ENCODE results near the gene NAV1.
"Not testable (repeated sequence)": the region's sequence is repeated elsewhere in the genome, so short reads cannot be mapped to it uniquely, and the experiment has no call there.

NAV1 gene

DNA sequence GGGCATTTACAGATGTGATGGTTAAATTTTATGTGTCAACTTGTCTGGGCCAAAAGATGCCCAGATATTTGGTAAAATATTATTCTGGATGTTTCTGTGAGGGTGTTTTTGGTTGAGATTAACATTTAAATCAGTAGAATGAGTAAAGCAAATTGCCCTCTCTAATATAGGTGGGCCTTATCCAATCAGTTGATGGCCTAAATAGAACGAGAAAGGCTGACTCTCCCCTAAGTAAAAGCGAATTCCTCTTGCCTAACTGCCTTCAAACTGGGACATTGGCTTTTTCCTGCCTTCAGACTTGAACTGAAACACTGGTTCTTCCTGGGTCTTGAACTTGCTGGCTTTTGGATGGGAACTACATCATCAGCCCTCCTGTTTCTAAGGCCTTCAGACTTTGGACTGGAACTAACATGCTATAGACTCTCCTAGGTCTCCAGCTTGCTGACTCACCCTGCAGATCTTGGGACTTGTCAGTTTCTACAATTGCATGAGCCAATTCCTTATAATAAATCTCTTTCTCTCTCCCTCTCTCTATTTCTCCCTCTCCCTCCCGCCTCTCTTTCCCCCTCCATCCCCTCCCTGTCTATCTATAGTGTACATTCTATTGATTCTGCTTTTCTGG lies 10.2 kb upstream of the NAV1 start:
- no peak for DNase-seq

DNA sequence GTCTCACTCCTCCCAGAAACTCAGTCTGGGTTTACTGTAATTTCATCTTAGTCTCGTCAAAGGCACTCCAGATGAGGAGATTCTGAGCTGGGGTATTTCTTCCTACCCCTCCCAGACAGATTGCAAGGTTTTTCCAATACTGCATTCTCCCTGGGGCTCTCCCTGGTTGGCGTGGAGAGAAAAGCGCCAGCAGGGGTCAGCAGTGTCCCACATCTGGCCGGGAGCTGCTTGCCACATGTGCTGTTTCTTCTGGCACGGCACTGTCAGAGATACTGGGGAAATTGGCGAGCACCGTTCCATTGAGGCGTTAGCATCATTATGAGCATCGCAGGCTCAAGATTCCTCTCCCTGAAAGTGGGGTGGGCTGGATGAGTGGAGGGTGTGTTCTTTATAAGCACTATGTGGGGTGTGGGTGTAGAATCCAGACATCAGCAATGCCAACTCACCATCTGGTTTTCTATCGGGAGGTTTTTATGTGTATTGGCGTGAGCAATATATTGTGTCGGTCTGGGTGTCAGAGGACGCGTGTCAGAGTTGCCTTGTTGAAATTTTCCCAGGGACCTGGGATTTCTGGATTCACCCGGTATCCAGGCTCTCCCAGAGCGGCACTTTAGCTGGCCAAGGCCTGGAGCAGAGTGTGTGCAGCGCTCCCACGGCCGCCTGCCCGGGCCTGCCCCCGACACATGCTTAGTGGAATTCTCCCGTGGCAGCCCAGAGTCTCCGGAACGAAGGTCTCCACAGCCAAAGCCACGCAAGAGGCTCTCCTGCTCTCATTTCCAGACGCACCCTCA lies 8.0 kb upstream of the NAV1 start:
- no peak for DNase-seq

DNA sequence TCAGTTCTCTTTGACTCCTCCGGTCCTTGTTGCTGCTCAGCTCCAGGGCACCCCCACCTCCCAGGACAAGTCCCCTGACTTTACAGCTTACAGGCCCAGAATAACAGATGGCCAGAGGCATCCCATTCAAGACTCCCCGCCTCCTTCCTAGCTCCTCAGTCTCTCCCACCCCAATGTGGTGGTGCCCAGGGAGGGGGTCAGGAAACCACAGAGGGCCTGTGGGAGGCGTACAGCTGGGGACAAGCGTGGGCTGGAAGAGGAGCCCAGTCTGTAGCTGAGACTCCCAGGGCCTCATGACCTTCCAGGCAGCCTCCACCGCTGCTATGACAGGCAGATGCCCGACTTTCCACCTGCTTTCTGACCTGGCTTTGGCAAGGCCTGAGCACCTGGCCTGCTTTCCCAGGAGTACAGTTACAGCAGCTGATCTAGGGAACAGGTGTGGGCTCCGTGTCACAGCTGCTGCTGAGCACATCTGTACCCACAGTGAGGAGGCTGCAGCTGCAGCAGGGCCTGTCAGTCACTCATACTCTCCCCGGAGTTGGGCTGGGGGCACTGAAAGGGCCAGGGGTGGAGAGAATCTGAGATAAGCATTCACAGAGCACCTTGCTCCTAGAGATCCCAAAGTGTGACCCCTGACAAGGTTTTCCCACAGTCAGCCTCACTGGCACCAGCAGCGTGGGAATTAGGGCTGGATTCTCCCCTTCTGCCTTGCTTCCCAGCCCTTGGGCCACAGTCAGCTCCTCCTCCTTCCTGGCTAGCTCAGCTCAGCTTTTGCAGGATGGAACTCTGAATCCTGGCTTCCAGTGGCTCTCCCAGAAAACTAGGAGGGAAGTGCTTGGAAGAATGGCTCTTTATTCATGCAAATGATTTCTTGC lies 7.1 kb upstream of the NAV1 start:
- no peak for DNase-seq

DNA sequence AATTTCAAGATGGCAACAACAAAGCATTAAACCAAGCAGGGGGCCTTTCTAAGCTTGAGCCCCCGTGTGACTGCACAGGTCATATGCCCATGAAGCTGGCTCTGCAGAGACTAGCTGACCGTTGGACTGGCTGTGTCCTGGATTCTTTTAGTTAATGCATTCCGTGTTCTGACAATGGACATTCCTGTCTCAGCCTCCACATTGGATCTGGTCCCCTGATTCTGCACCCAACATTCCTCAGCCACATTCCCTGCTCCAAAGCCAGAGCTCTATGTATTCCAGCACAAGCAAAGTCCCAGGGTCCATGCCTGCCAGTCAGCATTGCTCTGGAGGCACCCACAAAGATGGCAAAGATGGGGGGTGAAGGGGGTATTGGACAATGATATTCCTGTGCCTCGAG lies 5.1 kb upstream of the NAV1 start:
- DNase-seq: no peak

DNA sequence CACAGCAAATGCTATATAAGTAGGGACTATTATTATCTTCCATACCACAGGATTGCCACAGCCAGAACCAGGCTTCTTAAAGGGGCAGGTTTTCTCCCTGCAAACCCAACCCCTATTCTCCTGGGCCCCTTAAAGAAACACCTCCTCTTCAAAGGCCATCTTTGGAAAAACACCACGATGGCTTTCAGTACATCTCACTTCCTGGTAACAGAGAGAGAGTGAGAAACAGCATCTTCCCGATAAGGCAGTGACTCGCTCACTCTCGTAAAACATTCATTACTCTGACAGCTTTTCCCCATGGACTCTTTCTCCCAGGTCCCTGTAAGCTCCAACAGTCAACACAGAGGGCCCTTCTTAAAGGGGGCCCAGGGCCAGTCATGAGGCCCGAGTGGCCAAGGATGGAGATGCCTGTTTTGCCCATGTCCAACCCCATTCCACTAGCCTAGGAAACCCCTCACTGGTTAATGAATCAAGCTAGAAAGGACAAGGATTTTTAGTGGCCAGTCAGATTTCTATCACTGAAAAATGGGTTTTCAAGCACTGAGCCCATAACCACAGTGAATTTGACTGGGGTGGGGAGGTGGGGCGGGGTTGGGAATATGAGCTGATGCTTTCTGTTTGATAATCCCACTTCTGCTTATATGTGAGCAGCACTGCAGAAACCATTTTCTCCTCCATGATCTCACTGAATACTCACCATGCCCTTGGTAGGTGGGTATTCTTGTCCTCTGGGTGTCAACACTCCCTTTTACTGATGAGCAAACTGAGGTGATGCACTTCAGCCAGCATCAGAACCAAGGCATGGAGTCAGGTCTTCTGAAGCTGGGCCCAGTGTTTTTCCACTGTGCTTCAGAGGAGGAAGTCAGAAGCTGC lies 3.6 kb upstream of the NAV1 start:
- DNase-seq: no peak

DNA sequence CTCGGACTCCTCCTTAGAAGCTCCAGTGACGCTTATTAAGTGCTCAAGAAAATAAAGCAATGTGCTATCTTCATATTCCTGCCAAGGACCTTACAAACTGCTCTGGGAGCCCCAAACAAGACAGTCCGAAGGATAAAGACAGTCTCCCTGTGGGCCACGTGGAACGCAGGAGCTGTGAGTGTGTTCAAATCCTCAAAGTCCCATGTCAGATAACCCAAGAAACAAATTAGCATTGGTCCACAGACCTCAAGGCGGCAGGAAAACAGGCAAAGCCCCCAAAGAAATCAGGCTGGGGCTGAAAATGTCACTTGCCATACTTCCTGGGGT lies 3.0 kb upstream of the NAV1 start:
- no peak for DNase-seq

DNA sequence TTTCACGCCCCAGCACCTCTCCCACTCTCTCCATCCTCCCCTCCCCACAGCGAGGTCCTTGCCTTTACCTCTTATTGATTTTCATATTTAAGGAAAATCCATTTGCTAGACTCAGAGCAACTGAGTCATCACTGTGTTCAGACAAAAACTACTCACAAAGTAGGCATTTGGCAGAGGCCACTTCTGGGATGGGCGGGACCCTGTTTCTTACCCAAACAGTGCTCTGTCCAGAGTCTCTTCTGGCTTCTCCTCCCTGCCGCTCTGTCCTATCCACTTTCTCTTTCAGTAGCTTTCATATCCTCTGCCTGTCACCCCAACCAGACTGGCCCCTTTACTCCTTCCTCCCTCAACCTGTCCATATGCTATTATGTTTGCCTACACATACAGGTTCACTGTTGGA lies 2.4 kb upstream of the NAV1 start:
- DNase-seq: no peak

DNA sequence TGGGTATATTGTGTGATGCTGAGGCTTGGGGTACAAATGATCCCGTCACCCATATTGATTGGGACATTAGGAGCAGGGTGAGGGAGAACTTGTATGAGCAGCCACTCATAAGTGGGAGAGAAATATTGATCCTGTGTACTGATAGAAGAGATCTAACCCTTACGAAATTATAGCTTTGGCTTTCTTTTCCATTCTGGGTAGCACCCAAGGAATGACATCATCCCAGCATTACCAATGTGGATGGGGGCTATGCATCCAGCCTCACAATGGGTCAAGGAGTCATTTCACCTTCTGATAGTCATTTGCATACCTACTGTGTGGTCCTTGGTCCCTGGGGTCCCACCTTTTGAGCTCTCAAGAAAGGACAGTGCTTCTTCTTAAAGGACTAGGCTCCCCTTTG lies 1.9 kb upstream of the NAV1 start:
- DNase-seq: no peak

DNA sequence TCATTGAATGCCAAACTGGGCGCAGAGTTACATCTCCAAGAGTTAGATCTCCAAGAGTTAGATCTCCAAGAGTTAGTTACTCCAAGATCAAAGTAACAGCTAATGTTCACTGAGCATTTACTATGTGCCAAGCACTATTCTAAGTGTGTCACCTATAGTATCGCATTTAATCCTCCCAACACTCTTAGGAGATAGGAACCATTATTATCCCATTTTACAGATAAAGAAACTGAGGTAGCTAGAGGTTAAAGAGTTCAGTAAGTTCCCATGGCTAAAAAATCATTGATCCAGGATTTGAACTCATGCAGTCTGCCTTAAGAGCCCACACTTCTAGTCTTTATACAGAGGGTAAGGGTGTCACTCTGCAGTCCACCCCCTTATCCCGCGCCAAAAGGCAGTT lies 1.5 kb upstream of the NAV1 start:
- no peak for DNase-seq

DNA sequence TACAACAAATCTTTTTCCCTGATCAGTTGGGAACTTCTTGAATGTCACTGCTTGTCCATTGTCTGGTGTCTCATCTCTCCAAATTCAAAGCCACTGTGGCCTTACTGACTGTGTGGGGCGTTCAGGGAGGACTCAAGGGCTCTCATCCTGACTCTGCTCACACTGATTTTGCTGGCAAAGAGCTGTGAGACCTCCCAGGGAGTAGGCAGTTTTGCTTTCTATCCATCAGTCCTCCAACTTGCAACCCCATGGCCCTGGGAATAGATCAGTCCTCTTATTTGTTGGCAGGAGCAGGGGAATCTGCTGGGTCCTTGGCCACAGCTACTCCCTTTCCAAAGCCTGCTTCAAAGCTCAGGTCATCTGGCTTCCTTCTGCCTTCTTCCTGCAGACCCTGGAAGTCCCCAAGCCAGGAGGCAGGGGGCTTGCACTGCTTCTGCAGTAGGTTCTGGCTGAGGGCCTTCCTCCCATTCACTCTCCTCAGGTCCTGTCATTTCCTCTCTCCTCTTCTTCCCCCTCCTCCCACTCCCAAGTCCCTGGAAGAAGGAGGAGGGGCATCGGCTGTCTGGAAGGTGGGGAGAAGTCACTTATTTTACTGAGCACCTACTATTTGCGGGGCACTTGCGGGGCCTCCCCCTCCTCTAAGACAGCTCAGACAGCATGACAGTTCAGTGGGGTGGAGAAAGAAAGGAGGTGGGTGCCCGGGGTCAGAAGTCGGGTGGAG lies 876 bp upstream of the NAV1 start:
- no peak for DNase-seq

DNA sequence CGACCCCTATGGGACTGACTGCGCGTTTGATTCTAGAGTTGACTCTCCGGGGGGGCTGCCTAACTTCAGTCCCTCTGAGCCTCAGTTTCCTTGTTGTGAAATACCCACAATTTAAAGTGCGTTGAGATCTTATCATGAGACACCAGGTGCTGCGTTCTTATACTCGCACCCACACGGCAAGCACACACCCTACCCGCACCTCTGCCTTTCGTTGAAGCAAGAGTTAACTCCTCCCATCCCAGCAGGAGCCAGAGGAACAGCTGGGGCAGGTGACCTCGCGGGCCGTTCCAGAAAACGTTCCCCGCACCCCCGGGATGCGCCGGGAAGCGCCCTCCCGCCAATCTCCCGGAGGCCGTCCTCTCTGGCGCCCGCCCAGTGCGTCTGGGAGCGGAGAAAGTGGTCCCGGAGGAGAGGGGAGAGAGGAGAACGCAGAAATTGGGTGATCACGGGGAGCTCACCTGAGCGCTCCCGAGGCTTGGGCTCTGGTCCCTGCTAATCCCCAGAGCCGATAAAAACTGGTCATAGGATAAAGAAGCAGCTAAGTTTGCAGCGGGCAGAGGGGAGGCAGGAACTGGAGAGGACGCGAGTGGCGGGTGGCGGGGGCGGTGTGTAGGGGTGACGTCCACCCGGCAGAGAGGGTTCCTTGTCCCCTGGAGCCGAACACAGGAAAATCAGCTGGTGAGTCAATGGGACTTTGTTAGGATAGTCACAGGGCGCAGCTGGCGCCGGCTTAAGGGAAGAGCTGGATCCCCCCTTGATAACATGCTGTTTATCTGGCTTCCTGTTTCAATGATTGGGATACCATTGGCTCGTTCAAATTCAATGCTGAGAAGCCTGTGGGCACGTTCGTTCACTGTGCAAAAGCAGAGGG lies 869 bp downstream of the NAV1 start:
- DNase-seq: no peak

DNA sequence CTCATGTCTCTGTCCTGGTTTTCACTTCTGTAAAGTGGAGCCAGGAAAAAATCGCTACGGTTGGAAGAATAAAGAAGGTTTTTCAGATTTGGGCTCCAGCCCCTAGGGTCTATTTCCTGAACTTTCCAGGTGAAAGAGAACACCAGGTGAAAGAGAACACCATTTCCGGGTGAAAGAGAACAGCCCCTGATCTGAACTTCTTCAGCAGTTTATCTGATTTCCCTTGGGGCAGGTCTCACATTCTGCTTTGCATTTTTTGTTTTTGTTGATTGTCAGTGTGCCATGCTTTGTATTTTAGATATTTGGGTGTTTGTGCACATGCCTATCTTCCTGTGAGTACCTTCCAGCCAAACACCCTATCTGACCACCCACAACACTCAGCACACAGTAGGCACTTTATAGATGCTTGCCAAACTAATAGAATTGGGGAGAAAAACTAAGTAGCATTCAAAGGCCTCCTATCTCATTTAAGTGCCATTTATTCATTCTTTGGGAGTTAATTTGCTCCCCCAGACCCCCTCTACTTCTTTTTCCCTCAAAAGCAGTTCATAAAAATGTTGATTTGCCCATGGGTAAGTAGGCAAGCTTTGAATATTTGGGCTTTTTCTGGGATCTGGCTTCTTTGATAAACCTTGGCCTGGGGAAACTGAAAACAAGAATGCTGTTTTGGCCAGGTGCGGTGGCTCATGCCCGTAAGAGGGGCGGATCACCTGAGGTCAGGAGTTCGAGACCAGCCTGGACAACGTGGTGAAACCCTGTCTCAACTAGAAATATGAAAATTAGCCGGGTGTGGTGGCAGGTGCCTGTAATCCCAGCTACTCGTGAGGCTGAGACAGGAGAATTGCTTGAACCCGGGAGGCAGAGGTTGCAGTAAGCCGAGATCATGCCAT lies 2.2 kb downstream of the NAV1 start:
- DNase-seq: no peak

DNA sequence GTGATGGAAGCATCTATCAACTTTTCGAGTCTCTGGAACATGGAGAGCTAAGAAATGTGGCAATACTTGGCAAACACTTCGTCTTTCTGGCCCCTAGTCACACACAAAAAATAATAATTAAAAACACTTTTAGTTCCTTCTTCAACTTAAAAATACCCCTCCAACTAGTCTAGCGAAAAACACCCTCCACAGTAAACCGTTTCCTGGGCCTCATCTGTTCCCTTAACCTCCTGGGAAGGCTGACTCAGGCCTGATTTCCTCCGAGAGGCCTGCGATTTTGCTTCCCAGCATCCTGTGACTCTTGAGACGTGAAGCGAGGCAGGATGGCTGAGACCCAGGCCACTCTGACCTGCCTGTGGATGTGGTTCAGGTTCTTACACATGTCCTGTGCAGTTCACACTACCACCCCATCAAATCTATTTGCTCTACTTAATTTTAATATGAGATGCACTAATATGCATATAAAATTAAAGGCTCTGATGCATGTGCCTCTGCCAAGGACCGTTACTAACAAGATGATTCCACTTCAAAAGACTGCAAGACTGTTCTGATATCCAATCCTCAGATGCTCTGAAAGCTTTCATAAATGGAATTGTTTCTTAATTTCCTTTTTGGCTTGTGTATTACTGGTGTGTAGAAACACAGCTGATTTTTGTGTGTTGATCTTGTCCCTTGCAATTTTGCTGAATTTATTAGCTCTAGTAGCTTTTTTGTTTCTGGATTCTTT lies 3.5 kb downstream of the NAV1 start:
- DNase-seq: no peak

DNA sequence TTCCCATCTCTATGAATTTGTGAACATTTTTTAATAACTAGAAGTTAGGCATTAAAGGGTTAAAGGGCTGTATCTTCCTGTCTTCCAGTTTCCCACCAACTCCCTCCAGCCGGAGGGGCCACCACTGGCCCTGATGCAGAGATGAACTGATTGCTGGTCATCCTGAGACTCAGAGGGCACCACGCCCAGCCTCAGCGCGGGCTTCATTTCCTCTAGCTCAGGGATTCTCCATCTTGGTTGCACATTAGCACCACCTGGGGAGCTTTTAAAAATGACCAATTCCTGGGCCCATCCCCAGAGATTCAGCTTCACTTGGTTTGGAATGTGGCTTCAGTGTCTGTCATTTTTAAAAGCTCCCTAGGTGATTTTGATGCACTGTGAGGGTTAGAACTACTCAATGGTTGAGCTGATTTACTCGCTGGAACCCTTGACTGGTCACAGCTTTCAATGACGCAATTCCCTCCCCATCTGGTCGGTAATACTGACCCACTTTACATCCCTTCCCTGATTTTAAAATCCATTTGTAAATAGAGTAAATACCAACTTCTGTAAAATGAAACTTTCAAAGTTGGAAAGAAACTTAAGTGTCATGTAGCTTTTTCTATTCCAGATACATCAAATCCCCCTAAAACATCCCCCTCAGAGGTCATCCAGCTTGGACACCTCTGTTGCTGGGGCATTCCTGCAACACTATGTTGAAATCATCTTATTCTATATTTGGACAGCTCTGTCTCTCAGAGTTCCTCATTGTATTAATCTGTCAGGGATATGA lies 5.1 kb downstream of the NAV1 start:
- no peak for DNase-seq

DNA sequence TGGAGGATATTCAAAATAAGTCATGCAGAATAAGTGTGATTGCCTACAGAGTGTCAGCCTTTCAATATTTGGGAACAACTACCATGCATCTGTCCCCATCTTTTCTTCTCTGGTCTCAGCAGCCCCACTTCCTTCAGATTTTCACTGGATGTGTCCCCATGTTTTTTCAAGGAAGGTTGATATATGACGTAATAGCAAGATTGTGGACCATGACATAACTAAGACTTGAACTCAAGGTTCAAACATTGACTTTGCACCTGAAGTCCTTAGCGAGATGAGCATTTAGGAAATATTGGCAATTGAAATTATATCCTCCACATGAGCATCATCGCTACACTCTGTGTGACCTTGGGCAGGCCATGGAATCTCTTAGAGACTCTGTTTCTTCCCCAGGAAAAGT lies 5.8 kb downstream of the NAV1 start:
- DNase-seq: no peak

DNA sequence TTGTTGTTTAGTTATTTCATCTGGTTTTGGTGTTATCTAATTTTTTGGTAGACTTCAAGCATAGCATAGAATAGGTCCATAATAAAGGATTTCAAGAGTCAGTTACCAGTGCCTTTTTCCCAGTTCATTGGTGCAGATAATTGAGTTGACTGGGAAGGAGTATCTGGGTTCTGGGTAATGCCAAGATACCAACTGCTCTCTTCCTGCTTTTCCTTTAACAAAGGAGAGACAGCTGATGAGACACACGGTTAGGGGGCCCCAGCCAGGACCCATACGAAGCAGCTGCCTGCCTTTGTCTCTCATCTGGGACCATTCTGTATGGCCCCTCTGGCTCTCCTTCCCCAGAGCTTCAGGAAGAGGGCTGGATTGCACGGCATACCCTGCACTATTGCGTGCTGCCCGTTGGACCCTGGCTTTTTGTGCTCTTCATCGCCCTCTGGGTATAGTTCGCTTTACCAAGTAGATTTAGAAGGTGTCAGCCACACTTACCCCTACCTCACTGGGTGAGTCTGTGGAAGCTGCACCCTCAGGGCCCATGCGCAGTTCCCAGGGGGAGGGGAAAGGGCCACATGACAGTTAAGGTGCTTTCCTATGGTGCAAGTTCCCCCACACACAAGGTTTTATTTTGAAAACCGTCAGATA lies 7.0 kb downstream of the NAV1 start:
- DNase-seq: no peak

DNA sequence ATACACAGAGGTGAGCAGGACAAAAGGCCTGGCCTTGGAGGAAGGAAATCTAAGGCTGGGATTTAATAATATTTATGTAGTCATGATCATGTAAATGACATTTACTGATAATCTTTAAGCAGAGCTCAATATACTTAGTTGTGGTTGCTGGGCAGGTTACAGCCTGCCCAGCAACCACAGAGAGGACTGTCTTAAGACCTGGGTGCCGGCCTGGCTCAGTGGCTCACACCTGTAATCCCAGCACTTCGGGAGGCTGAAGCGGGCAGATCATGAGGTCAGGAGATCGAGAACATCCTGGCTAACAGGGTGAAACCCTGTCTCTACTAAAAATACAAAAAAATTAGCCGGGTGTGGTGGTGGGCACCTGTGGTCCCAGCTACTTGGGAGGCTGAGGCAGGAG lies 10.6 kb downstream of the NAV1 start:
- DNase-seq: not testable (repeated sequence)

DNA sequence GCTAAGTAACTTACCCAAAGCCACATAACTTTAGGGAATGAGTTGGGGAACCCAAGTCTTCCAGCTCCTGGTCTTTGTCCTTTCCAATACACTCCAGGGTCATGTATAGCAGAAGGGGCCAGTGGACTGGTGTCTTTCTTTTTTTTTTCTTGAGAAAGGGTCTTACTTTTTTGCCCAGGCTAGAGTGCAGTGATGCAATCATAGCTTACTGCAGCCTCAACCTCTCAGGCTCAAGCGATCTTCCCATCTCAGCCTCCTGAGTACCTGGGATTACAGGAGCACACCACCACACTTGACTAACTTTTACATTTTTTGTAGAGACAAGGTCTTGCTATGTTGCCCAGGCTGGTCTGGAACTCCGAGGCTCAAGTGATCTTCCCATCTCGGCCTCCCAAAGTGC lies 12.2 kb downstream of the NAV1 start:
- no peak for DNase-seq

All from NCI-H1436 treated with DMSO at 0.1 percent for 48 hours (cell line).